GM18505 (cell line): Measurements from ENCODE around the gene COPS9.

Source experiments
- ATAC-seq: cut with Tn5 transposase; IDR thresholded peaks from one replicate; pipeline ENCODE4 v1.9.1; 2021; ENCODE audit not compliant: unreplicated experiment
- POLR2A ChIP-seq: IDR thresholded peaks from 4 replicates; pipeline ENCODE4 v1.6.1; 2011; ENCODE audit warnings: borderline replicate concordance; ENCODE audit not compliant: insufficient read depth, insufficient read length; ENCODE audit errors: extremely low read depth

The COPS9 gene

DNA sequence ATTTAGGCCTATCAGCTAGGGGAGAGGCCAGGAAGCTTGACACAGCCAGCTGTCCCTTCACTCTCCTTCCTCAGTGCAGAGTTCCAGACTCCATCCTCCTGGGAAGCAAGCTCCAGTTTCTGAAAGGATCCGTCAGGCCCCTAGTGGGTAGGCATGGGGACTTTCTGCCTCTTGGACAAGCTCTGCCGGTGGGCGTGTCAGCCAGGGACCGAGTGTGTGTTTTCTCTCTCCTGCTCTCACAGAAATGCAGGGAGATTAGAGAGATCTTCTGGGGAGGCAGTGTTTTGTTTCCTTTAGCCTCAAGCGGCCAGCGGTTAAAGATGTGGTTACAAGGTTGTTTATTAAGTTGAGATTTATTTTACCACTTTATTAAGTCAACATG, 34.2 kb upstream of the COPS9 start:
- ATAC-seq = no peak

GRCh38 chr2:240169486-240170353, 33.6 kb upstream of the COPS9 start:
- no peak for ATAC-seq
- TF ChIP-seq POLR2A = no peak

More for the DNA sequence above, 34.2 kb upstream of the COPS9 start:
- TF ChIP-seq POLR2A = no peak

DNA sequence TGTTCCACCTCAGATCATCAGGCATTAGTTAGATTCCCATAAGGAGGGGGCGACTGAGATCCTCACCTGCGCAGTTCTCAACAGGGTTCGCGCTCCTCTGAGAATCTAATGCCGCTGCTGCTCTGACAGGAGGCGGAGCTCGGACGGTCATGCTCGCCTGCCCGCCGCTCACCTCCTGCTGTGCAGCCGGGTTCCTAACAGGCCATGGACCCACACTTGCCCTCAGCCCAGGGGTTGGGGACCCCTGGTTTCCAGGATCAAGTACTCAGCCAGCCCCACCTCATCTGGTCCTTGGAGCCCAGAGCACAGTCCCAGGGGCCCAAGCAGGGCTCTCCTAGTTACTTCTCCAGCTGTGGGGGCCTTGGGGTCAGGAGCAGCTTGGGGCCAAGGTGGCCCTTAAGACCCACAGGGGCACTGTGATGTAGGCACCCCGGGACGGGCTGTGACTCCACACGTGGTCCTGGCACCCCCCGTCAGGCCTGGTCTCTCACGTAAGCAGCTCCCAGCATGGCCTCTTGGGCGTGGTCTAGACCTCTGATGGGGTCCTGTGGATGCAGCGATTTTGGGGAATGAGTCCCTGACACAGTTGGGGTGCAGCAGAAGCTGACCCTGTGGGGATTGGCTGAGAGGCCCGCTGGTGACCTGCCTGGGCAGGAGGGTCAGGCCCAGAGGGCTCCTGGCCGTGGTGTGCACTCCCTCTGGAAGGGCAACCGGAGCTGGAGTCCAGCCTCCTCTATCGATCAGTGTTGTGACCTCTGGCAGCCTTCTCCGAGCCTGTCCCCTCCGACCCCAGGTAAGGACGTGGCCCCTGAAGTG, 32.6 kb upstream of the COPS9 start:
- no peak for TF ChIP-seq POLR2A
- no peak for ATAC-seq

GRCh38 chr2:240168041-240168440, 31.9 kb upstream of the COPS9 start:
- ATAC-seq = no peak
- TF ChIP-seq POLR2A = no peak

GRCh38 chr2:240167588-240167880, 31.4 kb upstream of the COPS9 start:
- no peak for TF ChIP-seq POLR2A
- ATAC-seq = no peak

GRCh38 chr2:240166761-240167587, 30.9 kb upstream of the COPS9 start:
- no peak for TF ChIP-seq POLR2A
- ATAC-seq = no peak

DNA sequence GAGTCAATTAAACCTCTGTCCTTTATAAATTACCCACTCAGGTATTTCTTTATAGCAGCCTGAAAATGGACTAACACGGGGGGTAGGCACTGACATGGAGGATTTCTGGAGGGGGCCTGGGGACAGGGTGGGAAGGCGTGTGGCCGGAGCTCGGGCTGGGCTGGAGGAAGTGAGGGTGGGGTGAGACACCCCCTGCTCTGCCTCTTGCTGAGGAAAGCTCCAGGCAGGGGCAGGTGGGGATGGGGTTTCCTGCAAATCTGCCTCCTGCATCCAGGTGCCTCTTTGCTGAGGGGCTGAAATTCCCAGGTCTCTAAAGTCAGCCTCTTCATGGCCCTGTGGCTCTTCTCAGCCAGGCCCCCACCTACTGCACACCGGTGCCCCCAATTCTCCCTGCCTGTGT, 30.1 kb upstream of the COPS9 start:
- ATAC-seq = no peak
- no peak for TF ChIP-seq POLR2A

GRCh38 chr2:240165661-240166060, 29.6 kb upstream of the COPS9 start:
- no peak for ATAC-seq
- no peak for TF ChIP-seq POLR2A

GRCh38 chr2:240165034-240165433, 28.9 kb upstream of the COPS9 start:
- TF ChIP-seq POLR2A = no peak
- no peak for ATAC-seq

- no peak for TF ChIP-seq POLR2A
Measured at GRCh38 chr2:240164586-240164985, 28.5 kb upstream of the COPS9 start.

DNA sequence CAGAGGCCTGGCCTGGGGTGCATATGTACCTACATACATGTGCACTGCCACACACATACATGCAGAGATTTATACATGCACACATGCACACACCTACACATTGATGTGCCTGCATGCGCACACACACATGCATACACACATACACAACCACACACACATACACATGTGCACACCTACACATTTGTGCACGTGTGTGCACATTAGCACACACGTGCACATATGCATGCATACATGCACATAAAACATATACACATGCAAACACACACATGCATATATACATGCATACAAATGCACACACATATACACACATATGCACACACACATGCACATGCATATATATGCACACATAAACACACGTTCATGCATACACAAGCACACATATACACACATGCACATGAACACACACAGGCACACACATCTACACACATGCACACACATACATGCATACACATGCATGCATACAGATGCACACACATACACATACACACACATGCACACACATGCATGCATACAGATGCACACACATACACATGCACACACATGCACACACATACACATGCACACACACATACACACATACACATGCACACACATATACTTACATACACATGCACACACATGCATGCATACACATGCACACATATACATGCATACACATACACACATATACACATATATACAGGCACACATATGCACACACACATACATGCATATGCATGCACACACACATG, 27.9 kb upstream of the COPS9 start:
- no peak for ATAC-seq
- TF ChIP-seq POLR2A = no peak

More at GRCh38 chr2:240164586-240164985, 28.5 kb upstream of the COPS9 start:
- no peak for ATAC-seq

DNA sequence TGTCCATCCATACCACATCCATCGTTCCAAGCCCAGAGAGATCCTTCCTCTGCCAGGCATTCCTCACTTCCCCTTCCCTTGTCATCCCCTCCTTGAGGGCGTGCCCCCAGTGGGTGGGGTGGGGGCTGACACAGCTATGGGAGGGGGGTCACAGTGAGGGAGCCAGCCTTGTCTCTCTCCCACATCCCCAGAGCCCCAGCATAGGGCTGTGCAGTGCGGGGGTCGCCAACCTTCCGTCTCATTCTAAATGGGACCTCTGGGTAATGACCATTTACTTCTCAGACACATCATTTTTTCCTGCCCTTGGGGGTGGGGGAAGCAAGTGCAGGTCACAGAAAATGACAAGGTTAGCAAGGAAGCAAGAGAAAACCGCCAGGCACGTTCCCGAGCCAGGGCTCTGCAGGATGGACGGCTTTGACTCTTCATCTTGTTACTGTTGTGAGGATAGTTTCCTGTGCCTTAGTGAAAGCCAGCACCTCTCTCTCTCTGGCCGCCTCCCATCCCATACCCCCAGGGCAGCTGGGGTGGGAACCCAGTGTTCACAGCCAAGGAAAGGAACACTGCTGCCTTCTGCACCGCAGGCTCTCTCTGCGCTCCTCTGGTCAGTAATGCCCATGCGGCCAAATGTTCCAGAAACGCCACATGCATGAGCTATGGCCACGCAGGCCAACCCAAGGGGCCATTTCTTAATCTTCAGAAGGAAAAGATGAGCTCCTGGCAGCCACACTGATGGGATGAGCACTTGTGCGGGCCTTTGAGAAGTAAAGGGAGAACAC, 27.0 kb upstream of the COPS9 start:
- no peak for TF ChIP-seq POLR2A
- ATAC-seq = no peak
